ENCODE measurements around the gene TRIM8. TPM values are rescaled to one million over a fixed set of nuclear protein-coding genes. Genes with fewer than 3 reads are reported as not detected.

The TRIM8 gene
- total RNA-seq, 1 experiment from 2014 or later, result 61.4 TPM

DNA sequence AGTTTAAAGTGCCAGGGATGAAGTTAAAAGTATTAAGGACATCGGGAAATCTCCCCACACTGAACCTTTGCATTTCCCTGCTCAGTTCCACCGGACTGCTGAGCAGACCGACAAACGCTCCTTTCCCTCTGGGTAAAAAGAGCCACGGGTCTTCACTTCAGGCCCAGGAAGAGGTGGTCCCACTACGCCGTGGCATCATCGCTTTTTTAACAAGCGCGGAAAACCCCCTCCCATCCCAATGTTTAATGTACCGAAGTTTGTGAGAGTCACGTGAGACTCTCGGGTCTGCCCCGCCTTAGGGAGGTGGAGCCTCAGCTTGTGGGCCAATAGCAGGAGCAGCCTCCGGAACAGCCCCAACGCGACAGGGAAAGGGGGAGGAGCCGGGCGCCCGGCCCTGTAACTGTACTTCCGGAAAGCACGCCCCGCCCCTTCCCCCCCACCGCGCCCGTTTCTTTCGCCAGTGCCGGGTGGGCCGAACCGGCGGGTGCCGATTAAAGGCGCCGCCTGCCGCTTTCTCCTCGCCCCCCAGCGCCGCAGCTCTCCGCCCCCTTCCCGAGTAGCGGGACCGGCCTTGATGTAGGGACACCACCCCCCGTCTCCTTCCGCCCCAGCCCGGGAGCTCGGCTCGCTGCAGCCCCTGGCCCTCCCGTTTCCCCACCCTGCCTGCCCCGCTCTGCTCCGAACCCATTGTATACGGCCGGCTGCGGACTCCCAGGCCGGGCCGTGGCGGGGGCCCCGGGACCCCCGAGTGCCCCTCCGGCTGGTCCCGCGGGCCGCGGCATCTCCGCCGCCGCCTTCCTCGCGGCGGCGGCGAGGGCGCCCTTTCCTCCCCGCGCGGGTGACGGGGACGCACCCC lies 2.2 kb upstream of the TRIM8 start:
- POLR2A ChIA-PET (ENCODE audit: unreplicated experiment), result interaction anchor here (0.6 kb wide), 2 partner anchors 8 to 13 kb away, joined by 4 to 6 read pairs; no protein-coding TSS in a partner anchor
- Histone ChIP-seq H3K4me3 (ENCODE audit: low read length) (peak overlapping the region; percentile 92), H3K4me1 (ENCODE audit: insufficient read depth, low read length) (no peaks in the 10 kb centered on the region; the same call in 1 of the 2 replicates), H4K20me1 (ENCODE audit: low read length) (no peaks in the 10 kb centered on the region), H3K27me3 (ENCODE audit: low read length) (no peaks in the 10 kb centered on the region), H3K4me2 (ENCODE audit: low read length) (peak overlapping the region; percentile 97), H3K9me2 (replicated peaks; ENCODE audit: low read length) (no peaks in the 10 kb centered on the region), H3F3A (ENCODE audit: low read length, unreplicated experiment) (no peaks in the 10 kb centered on the region), H3K9ac (ENCODE audit: low read length) (peak overlapping the region; percentile 72), H2AFZ (ENCODE audit: low read length) (peak overlapping the region; percentile 100), H3K27ac (ENCODE audit: low read length) (peak overlapping the region; percentile 37; the same call in 1 of the 2 replicates), H3K36me3 (ENCODE audit: low read depth, low read length) (no peaks in the 10 kb centered on the region), H3K9me3 (ENCODE audit: low read length) (no peaks in the 10 kb centered on the region), H3K79me2 (ENCODE audit: low read length) (peaks cover 32% of the 10 kb centered on the region)
- peak; percentile 90 for DNase-seq
- peak; percentile 44 for ATAC-seq
- TF ChIP-seq EZH2phosphoT487 (IDR thresholded peaks at IDR 0.05; ENCODE audit: borderline replicate concordance, low read length) (no peak), EZH2 (IDR thresholded peaks at IDR 0.05; ENCODE audit: low read length, unreplicated experiment) (no peak)
- TF ChIP-seq, protein P1, sequence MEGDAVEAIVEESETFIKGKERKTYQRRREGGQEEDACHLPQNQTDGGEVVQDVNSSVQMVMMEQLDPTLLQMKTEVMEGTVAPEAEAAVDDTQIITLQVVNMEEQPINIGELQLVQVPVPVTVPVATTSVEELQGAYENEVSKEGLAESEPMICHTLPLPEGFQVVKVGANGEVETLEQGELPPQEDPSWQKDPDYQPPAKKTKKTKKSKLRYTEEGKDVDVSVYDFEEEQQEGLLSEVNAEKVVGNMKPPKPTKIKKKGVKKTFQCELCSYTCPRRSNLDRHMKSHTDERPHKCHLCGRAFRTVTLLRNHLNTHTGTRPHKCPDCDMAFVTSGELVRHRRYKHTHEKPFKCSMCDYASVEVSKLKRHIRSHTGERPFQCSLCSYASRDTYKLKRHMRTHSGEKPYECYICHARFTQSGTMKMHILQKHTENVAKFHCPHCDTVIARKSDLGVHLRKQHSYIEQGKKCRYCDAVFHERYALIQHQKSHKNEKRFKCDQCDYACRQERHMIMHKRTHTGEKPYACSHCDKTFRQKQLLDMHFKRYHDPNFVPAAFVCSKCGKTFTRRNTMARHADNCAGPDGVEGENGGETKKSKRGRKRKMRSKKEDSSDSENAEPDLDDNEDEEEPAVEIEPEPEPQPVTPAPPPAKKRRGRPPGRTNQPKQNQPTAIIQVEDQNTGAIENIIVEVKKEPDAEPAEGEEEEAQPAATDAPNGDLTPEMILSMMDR (conservative IDR thresholded peaks at IDR 0.05; ENCODE audit: low read depth, low read length), result no peak
- no TSS peak for BruUV-seq (replicated peaks)
- CTCF ChIA-PET, result interaction anchor here (0.5 kb wide), 1 partner anchor 19 kb away, joined by 7 read pairs; no protein-coding TSS in a partner anchor
- intact Hi-C loops (cut with micrococcal nuclease), result loop anchor here (1.0 to 10.0 kb wide), 2 partner anchors 47 to 139 kb away; partner anchors contain the start of gene SUFU

DNA sequence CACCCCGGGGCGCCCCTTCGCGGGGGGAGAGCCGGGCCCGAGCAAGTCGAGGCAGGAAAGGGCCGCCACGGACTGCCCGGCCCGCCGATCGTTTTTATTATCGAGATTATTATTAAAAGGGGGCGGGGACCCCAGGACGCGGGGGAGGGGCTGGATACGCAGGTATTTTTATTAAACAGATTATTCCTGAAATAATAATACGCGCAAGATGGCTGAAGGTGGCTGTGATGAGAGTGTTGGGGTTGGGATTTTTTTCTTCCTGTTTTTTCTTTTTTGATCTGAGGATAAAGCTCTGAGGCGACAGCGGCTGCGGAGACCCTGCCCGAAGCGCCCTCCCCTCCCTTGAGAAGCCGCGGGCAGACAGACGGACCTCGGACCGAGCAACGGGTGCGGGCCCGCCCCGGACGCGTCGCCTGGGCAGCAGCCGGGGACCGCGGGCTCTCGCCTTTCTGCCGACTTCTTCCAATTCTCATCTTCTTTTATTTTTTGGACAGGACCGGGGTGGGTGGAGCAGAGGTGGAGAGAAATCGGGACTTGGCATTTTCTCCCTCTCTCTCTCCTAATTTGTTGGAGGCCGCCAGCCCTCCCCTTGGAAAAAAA lies 1.4 kb upstream of the TRIM8 start:
- Histone ChIP-seq H4K20me1 (ENCODE audit: low read length) (peaks cover 5% of the 10 kb centered on the region; the same call in 1 of the 2 replicates), H3F3A (ENCODE audit: low read length, unreplicated experiment) (no peaks in the 10 kb centered on the region), H3K9me2 (replicated peaks; ENCODE audit: low read length) (no peaks in the 10 kb centered on the region), H2AFZ (ENCODE audit: low read length) (peak overlapping the region; percentile 89), H3K4me2 (ENCODE audit: low read length) (peak overlapping the region; percentile 97), H3K27ac (ENCODE audit: low read length) (peak overlapping the region; percentile 51), H3K27me3 (ENCODE audit: low read length) (no peaks in the 10 kb centered on the region), H3K9me3 (ENCODE audit: low read length) (no peaks in the 10 kb centered on the region), H3K9ac (ENCODE audit: low read length) (peak overlapping the region; percentile 72), H3K4me3 (ENCODE audit: low read length) (peak overlapping the region; percentile 92), H3K79me2 (ENCODE audit: low read length) (peaks cover 39% of the 10 kb centered on the region), H3K4me1 (ENCODE audit: insufficient read depth, low read length) (peaks cover 7% of the 10 kb centered on the region), H3K36me3 (ENCODE audit: low read depth, low read length) (no peaks in the 10 kb centered on the region)
- no peak for ATAC-seq
- DNase-seq, result peak; percentile 41
- POLR2A ChIA-PET (ENCODE audit: unreplicated experiment), result interaction anchor here (0.6 kb wide), 1 partner anchor 14 kb away, joined by 6 read pairs; no protein-coding TSS in a partner anchor
- CTCF ChIA-PET, result no interaction called here
- BruUV-seq (replicated peaks), result no TSS peak
- intact Hi-C loops (cut with micrococcal nuclease), result loop anchor here (1.0 to 10.0 kb wide), 2 partner anchors 48 to 140 kb away; partner anchors contain the start of gene SUFU
- TF ChIP-seq, protein P1 (conservative IDR thresholded peaks at IDR 0.05; ENCODE audit: low read depth, low read length), result no peak
- TF ChIP-seq EZH2phosphoT487 (IDR thresholded peaks at IDR 0.05; ENCODE audit: borderline replicate concordance, low read length), result no peak
- no peak for TF ChIP-seq EZH2 (IDR thresholded peaks at IDR 0.05; ENCODE audit: low read length, unreplicated experiment)

All from PC-3 (cell line).